HEK293 (cell line): ENCODE measurements around the gene UCK1.
A peak's percentile ranks its signal among the peaks of the same experiment; 100 is the strongest.

Source experiments
- CTCF ChIA-PET: fragments of 350-600 bp; formaldehyde crosslinking; extraction: SDS; loops from one replicate; lab custom pipeline; 2021; ENCODE audit warnings: antibody characterized with exemption; lab: Yijun Ruan, JAX
- POLR2A ChIA-PET: fragments of 300-600 bp; formaldehyde crosslinking; extraction: SDS; loops from one replicate; lab custom pipeline; 2020; ENCODE audit warnings: antibody characterized with exemption, inconsistent platforms; lab: Yijun Ruan, JAX
- H3K27ac ChIP-seq: fragments of 200-500 bp; sonication (Bioruptor generic); 2 replicates; pipeline ENCODE4 v1.5.1; 2014; ENCODE audit warnings: low read depth, low read length, control low read depth, inconsistent platforms; ENCODE audit errors: extremely low read depth
- H3K36me3 ChIP-seq, 2 experiments: fragments of 200-500 bp in 1 of 2; sonication (Bioruptor generic) in 1 of 2; 1 replicate in 1 of 2; 2 replicates in 1 of 2; pipeline ENCODE4 v1.5.1; 2014 to 2017; ENCODE audit warnings: inconsistent platforms in 2 of 2, low read length in 2 of 2; ENCODE audit not compliant: control insufficient read depth in 2 of 2, insufficient read depth in 1 of 2
- H3K4me1 ChIP-seq: fragments of 200-500 bp; sonication (Bioruptor generic); 2 replicates; pipeline ENCODE4 v1.5.1; 2014; ENCODE audit warnings: mild to moderate bottlenecking, low read length, inconsistent platforms; ENCODE audit not compliant: control insufficient read depth, insufficient read depth
- H3K4me3 ChIP-seq: 2 replicates; pipeline ENCODE4 v1.5.1; 2011; ENCODE audit warnings: low read depth, mild to moderate bottlenecking, control low read depth, low read length, moderate library complexity
- H3K9me3 ChIP-seq: fragments of 200-500 bp; sonication (Bioruptor generic); 2 replicates; pipeline ENCODE4 v1.5.1; 2014; ENCODE audit warnings: low read depth, low read length, inconsistent platforms; ENCODE audit not compliant: control insufficient read depth, insufficient read depth
- BCL11B ChIP-seq: fragments of 450-650 bp; formaldehyde crosslinking; IDR thresholded peaks from 2 replicates; pipeline ENCODE4 v1.5.1; 2016; ENCODE audit warnings: low read depth, missing biosample characterization, missing genetic modification characterization
- EGR2 ChIP-seq: fragments of 450-650 bp; formaldehyde crosslinking; IDR thresholded peaks from 2 replicates; pipeline ENCODE4 v1.5.1; 2016; ENCODE audit warnings: low read depth, missing biosample characterization, missing genetic modification characterization
- GFI1B ChIP-seq: fragments of 450-650 bp; formaldehyde crosslinking; IDR thresholded peaks from 2 replicates; pipeline ENCODE4 v1.5.1; 2016; ENCODE audit warnings: missing biosample characterization, missing genetic modification characterization
- KLF10 ChIP-seq: fragments of 450-650 bp; IDR thresholded peaks from 2 replicates; pipeline ENCODE4 v1.5.1; 2018; ENCODE audit warnings: missing biosample characterization, mild to moderate bottlenecking, missing genetic modification characterization
- KLF8 ChIP-seq: fragments of 450-650 bp; formaldehyde crosslinking; IDR thresholded peaks from 2 replicates; pipeline ENCODE4 v1.5.1; 2016; ENCODE audit warnings: missing biosample characterization, missing genetic modification characterization
- MYNN ChIP-seq: fragments of 450-650 bp; formaldehyde crosslinking; IDR thresholded peaks from 2 replicates; pipeline ENCODE4 v1.5.1; 2016; ENCODE audit warnings: missing biosample characterization, missing genetic modification characterization, borderline replicate concordance
- SALL2 ChIP-seq: fragments of 450-650 bp; formaldehyde crosslinking; IDR thresholded peaks from 2 replicates; pipeline ENCODE4 v1.5.0; 2017; ENCODE audit warnings: missing biosample characterization, mild to moderate bottlenecking, missing genetic modification characterization, borderline replicate concordance
- SP3 ChIP-seq: fragments of 450-650 bp; formaldehyde crosslinking; IDR thresholded peaks from 2 replicates; pipeline ENCODE4 v1.5.1; 2016; ENCODE audit warnings: missing biosample characterization, missing genetic modification characterization
- ZBTB17 ChIP-seq: fragments of 450-650 bp; formaldehyde crosslinking; IDR thresholded peaks from 2 replicates; pipeline ENCODE4 v1.5.1; 2016; ENCODE audit warnings: missing biosample characterization, missing genetic modification characterization
- ZBTB48 ChIP-seq: fragments of 450-650 bp; formaldehyde crosslinking; IDR thresholded peaks from 2 replicates; pipeline ENCODE4 v1.5.1; 2016; ENCODE audit warnings: missing biosample characterization, missing genetic modification characterization
- ZFHX2 ChIP-seq: fragments of 450-650 bp; formaldehyde crosslinking; conservative IDR thresholded peaks from 2 replicates; pipeline ENCODE4 v1.5.1; 2016; ENCODE audit warnings: missing biosample characterization, missing genetic modification characterization
- ZNF2 ChIP-seq: fragments of 450-650 bp; formaldehyde crosslinking; IDR thresholded peaks from 2 replicates; pipeline ENCODE4 v1.5.1; 2016; ENCODE audit warnings: missing biosample characterization, missing genetic modification characterization
- ZNF248 ChIP-seq: fragments of 450-650 bp; formaldehyde crosslinking; IDR thresholded peaks from 2 replicates; pipeline ENCODE4 v1.5.1; 2017; ENCODE audit warnings: missing biosample characterization, missing genetic modification characterization
- ZNF302 ChIP-seq: fragments of 450-650 bp; formaldehyde crosslinking; IDR thresholded peaks from 2 replicates; pipeline ENCODE4 v1.5.1; 2016; ENCODE audit warnings: missing biosample characterization, missing genetic modification characterization, low read depth
- ZNF404 ChIP-seq: fragments of 450-650 bp; formaldehyde crosslinking; IDR thresholded peaks from 2 replicates; pipeline ENCODE4 v1.5.1; 2017; ENCODE audit warnings: missing biosample characterization, missing genetic modification characterization
- ZNF48 ChIP-seq: fragments of 450-650 bp; formaldehyde crosslinking; IDR thresholded peaks from 2 replicates; pipeline ENCODE4 v1.5.1; 2016; ENCODE audit warnings: missing biosample characterization, missing genetic modification characterization
- ZNF521 ChIP-seq: fragments of 450-650 bp; formaldehyde crosslinking; IDR thresholded peaks from 2 replicates; pipeline ENCODE4 v1.5.1; 2017; ENCODE audit warnings: missing biosample characterization, mild to moderate bottlenecking, missing genetic modification characterization
- ZNF561 ChIP-seq: fragments of 450-650 bp; IDR thresholded peaks from 2 replicates; pipeline ENCODE4 v1.5.1; 2018; ENCODE audit warnings: missing biosample characterization, missing genetic modification characterization, borderline replicate concordance
- ZNF623 ChIP-seq: fragments of 450-650 bp; formaldehyde crosslinking; IDR thresholded peaks from 2 replicates; pipeline ENCODE4 v1.5.1; 2016; ENCODE audit warnings: missing biosample characterization, missing genetic modification characterization
- ZNF626 ChIP-seq: fragments of 450-650 bp; sonication (Bioruptor Pico); formaldehyde crosslinking; IDR thresholded peaks from 2 replicates; pipeline ENCODE4 v1.5.1; 2018; ENCODE audit warnings: missing biosample characterization, missing genetic modification characterization, inconsistent platforms
- ZNF692 ChIP-seq: fragments of 450-650 bp; formaldehyde crosslinking; IDR thresholded peaks from 2 replicates; pipeline ENCODE4 v1.5.1; 2016; ENCODE audit warnings: missing biosample characterization, missing genetic modification characterization
- ZNF76 ChIP-seq: fragments of 450-650 bp; formaldehyde crosslinking; IDR thresholded peaks from 2 replicates; pipeline ENCODE4; 2016; ENCODE audit warnings: low read depth, missing biosample characterization, missing genetic modification characterization, borderline replicate concordance
- ZNF768 ChIP-seq: fragments of 450-650 bp; formaldehyde crosslinking; IDR thresholded peaks from 2 replicates; pipeline ENCODE4 v1.5.1; 2018; ENCODE audit warnings: missing biosample characterization, mild to moderate bottlenecking, missing genetic modification characterization
- ZNF777 ChIP-seq: fragments of 450-650 bp; formaldehyde crosslinking; IDR thresholded peaks from 2 replicates; pipeline ENCODE4 v1.5.1; 2017; ENCODE audit warnings: missing biosample characterization, missing genetic modification characterization, borderline replicate concordance
- TF ChIP-seq, protein P1 (sequence below): sonication (generic); formaldehyde crosslinking; IDR thresholded peaks from 2 replicates; pipeline ENCODE4 v1.8.1; 2022; ENCODE audit warnings: mild to moderate bottlenecking, moderate library complexity, missing genetic modification reagents
- TF ChIP-seq, protein P2 (sequence below): fragments of 450-650 bp; formaldehyde crosslinking; IDR thresholded peaks from 2 replicates; pipeline ENCODE4 v1.5.0; 2017; ENCODE audit warnings: missing biosample characterization, missing genetic modification characterization, borderline replicate concordance
- TF ChIP-seq, protein P3 (sequence below): fragments of 450-650 bp; formaldehyde crosslinking; IDR thresholded peaks from 2 replicates; pipeline ENCODE4 v1.5.1; 2016; ENCODE audit warnings: missing biosample characterization, missing genetic modification characterization

UCK1 gene

DNA sequence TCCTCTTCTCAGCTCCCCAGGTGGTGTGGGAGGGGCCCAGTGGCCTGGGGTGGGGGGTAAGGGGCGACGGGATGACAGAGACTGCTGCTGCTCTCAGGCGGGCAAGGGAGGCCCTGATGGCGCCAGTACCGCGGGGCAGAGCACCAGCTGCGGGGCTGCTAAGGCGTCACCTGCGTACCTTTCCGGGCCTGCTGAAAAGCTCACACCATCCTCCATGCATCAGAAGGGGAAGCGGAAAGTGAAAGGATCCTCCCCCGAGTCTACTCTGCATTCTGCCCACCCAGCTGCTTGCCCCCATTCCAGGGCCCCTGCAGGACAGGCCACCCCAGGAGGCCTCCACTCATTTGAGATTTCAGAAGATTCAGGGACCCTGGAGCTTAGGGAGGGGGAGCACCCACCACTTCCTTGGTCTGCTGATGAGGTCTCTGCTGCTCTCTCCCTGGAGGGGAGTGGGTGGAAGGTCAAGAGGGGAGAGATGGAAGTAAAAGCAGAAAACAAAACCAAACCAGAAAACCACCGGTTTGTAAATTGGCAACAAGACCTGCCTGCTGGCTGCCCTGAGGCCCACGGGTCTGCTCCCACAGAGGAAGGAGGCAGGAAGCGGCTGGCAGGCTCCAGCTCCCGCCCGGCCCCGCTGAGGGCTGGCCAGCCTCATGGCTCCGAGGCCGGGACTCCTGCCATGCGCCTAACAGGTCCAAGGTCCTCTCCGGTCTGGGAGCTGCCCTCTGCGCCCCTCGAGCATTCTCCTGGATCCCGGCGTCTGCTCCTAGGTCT, 47.9 kb upstream of the UCK1 start:
- no peak for TF ChIP-seq ZNF2
- no peak for TF ChIP-seq ZNF561 (tag by site-specific recombination)
- peak; percentile 41 for TF ChIP-seq ZFHX2 (tag by site-specific recombination)
- peak; percentile 77 for TF ChIP-seq EGR2 (tag by site-specific recombination)
- Histone ChIP-seq H3K27ac (no peak overlapping the region), H3K9me3 (no peaks in the 10 kb centered on the region), H3K4me1 (no peaks in the 10 kb centered on the region), H3K4me3 (no peak overlapping the region), H3K36me3 (peaks cover 0 to 54% of the 10 kb centered on the region in 2 experiments; a peak in 2 of 3 replicates)
- CTCF ChIA-PET = interaction anchor here (0.7 to 1.8 kb wide), 4 partner anchors 12 to 604 kb away, joined by 3 to 6 read pairs (median 4); partner anchors contain the start of gene POMT1
- POLR2A ChIA-PET = no interaction called here

DNA sequence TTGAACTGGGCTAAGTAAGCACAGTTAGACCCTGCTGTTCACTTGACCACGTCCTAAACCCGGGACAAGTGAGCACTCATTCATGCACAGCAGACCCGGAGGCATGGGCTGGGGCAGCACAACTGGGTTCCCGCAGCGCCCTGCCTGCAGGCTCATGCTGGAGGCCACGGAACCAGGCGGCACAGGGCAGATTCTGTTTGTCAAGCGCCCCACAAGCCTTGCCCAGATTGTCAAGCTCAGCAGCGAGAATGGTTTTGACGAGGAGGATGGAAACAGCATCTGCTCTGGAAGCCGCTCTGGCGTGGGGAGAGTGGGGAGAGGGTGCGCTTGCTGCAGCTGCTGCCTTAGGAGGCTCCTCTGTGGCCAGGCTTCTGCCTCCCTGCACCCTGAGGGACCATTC, 47.0 kb upstream of the UCK1 start:
- CTCF ChIA-PET = interaction anchor here (1.1 kb wide), 1 partner anchor 75 kb away, joined by 4 read pairs; the partner anchor contains the start of gene POMT1

GRCh38 chr9:131577005-131578000, 46.2 kb upstream of the UCK1 start:
- ChIA-PET CTCF (interaction anchor here (0.6 to 1.7 kb wide), 3 partner anchors 17 to 457 kb away, joined by 3 to 4 read pairs (median 3); no protein-coding TSS in a partner anchor), POLR2A (no interaction called here)
- Histone ChIP-seq H3K4me3 (no peak overlapping the region), H3K36me3 (peaks cover 0 to 38% of the 10 kb centered on the region in 2 experiments; a peak in 2 of 3 replicates), H3K9me3 (no peaks in the 10 kb centered on the region), H3K27ac (no peak overlapping the region), H3K4me1 (no peaks in the 10 kb centered on the region)
- TF ChIP-seq, protein P1, sequence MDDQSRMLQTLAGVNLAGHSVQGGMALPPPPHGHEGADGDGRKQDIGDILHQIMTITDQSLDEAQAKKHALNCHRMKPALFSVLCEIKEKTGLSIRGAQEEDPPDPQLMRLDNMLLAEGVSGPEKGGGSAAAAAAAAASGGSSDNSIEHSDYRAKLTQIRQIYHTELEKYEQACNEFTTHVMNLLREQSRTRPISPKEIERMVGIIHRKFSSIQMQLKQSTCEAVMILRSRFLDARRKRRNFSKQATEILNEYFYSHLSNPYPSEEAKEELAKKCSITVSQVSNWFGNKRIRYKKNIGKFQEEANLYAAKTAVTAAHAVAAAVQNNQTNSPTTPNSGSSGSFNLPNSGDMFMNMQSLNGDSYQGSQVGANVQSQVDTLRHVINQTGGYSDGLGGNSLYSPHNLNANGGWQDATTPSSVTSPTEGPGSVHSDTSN (CRISPR knock-in tag) = no peak
- TF ChIP-seq ZNF692 (no peak), ZNF521 (no peak), SALL2 (no peak), ZNF623 (tag by site-specific recombination) (no peak), ZBTB48 (tag by site-specific recombination) (no peak), ZNF404 (no peak), ZNF302 (tag by site-specific recombination) (no peak), BCL11B (no peak), ZNF248 (no peak), ZNF626 (no peak), SP3 (tag by site-specific recombination) (no peak)
- TF ChIP-seq, protein P2, sequence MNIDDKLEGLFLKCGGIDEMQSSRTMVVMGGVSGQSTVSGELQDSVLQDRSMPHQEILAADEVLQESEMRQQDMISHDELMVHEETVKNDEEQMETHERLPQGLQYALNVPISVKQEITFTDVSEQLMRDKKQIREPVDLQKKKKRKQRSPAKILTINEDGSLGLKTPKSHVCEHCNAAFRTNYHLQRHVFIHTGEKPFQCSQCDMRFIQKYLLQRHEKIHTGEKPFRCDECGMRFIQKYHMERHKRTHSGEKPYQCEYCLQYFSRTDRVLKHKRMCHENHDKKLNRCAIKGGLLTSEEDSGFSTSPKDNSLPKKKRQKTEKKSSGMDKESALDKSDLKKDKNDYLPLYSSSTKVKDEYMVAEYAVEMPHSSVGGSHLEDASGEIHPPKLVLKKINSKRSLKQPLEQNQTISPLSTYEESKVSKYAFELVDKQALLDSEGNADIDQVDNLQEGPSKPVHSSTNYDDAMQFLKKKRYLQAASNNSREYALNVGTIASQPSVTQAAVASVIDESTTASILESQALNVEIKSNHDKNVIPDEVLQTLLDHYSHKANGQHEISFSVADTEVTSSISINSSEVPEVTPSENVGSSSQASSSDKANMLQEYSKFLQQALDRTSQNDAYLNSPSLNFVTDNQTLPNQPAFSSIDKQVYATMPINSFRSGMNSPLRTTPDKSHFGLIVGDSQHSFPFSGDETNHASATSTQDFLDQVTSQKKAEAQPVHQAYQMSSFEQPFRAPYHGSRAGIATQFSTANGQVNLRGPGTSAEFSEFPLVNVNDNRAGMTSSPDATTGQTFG (tag by site-specific recombination) = no peak
- TF ChIP-seq, protein P3, sequence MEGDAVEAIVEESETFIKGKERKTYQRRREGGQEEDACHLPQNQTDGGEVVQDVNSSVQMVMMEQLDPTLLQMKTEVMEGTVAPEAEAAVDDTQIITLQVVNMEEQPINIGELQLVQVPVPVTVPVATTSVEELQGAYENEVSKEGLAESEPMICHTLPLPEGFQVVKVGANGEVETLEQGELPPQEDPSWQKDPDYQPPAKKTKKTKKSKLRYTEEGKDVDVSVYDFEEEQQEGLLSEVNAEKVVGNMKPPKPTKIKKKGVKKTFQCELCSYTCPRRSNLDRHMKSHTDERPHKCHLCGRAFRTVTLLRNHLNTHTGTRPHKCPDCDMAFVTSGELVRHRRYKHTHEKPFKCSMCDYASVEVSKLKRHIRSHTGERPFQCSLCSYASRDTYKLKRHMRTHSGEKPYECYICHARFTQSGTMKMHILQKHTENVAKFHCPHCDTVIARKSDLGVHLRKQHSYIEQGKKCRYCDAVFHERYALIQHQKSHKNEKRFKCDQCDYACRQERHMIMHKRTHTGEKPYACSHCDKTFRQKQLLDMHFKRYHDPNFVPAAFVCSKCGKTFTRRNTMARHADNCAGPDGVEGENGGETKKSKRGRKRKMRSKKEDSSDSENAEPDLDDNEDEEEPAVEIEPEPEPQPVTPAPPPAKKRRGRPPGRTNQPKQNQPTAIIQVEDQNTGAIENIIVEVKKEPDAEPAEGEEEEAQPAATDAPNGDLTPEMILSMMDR = no peak

More for the DNA sequence above, 47.0 kb upstream of the UCK1 start:
- POLR2A ChIA-PET = no interaction called here
- no peak for TF ChIP-seq ZNF48 (tag by site-specific recombination)
- no peak for TF ChIP-seq MYNN
- no peak for TF ChIP-seq ZNF768 (tag by site-specific recombination)
- no peak for TF ChIP-seq KLF8 (tag by site-specific recombination)
- TF ChIP-seq ZNF76 (tag by site-specific recombination) = no peak
- no peak for TF ChIP-seq ZNF777 (tag by site-specific recombination)
- TF ChIP-seq GFI1B (tag by site-specific recombination) = no peak
- no peak for TF ChIP-seq SALL2
- no peak for TF ChIP-seq KLF10 (tag by site-specific recombination)
- no peak for TF ChIP-seq ZBTB17
- Histone ChIP-seq H3K36me3 (peaks cover 0 to 45% of the 10 kb centered on the region in 2 experiments; a peak in 2 of 3 replicates), H3K27ac (no peak overlapping the region), H3K4me1 (no peaks in the 10 kb centered on the region), H3K9me3 (no peaks in the 10 kb centered on the region), H3K4me3 (no peak overlapping the region)
